H1 (cell line): ENCODE data around the gene ERGIC2. TPM values are rescaled to one million over a fixed set of nuclear protein-coding genes. Genes with fewer than 3 reads are reported as not detected.
A peak's percentile ranks its signal among the peaks of the same experiment; 100 is the strongest.

Source experiments
- CTCF ChIA-PET: fragments of 300-600 bp; sonication (Branson Sonifier 250); formaldehyde crosslinking; loops from one replicate; lab custom pipeline; 2021; ENCODE audit not compliant: partially characterized antibody; lab: Charles Lee
- POLR2A ChIA-PET: fragments of 300-600 bp; sonication (Branson Sonifier 250); formaldehyde crosslinking; loops from one replicate; lab custom pipeline; 2021; ENCODE audit warnings: inconsistent platforms; ENCODE audit not compliant: partially characterized antibody; lab: Charles Lee
- DNase-seq, 2 experiments: peaks; one replicate each; pipeline versions ENCODE4 v3.0.0 to v3.0.0-alpha.2; 2010 to 2022; ENCODE audit warnings: low spot score in 2 of 2, low read depth in 1 of 2, mixed read lengths in 1 of 2
- FAIRE-seq: peaks from 2 replicates; lab custom pipeline; 2011; peaks lifted over from hg19 to GRCh38; lab: Jason Lieb, UNC
- H2AFZ ChIP-seq: 2 replicates; pipeline ENCODE4 v1.8.1; 2012; ENCODE audit warnings: low read length, inconsistent platforms
- H2AK5ac ChIP-seq: 2 replicates; pipeline ENCODE4 v1.6.1; 2013; ENCODE audit warnings: low read depth, low read length
- H2BK120ac ChIP-seq: replicated peaks from 2 replicates; pipeline ENCODE3; 2013; ENCODE audit warnings: low read depth, low read length, inconsistent platforms
- H2BK12ac ChIP-seq: 2 replicates; pipeline ENCODE4 v1.6.1; 2013; ENCODE audit warnings: low read depth, low read length
- H2BK15ac ChIP-seq: 2 replicates; pipeline ENCODE4 v1.6.1; 2013; ENCODE audit warnings: low read length
- H2BK20ac ChIP-seq: 2 replicates; pipeline ENCODE4 v1.6.1; 2013; ENCODE audit warnings: low read length
- H2BK5ac ChIP-seq: 2 replicates; pipeline ENCODE4 v1.6.1; 2013; ENCODE audit warnings: low read depth, low read length
- H3K14ac ChIP-seq: 2 replicates; pipeline ENCODE4 v1.6.1; 2013; ENCODE audit warnings: inconsistent platforms; ENCODE audit not compliant: insufficient read length
- H3K18ac ChIP-seq: 2 replicates; pipeline ENCODE4 v1.6.1; 2013; ENCODE audit warnings: low read length; ENCODE audit errors: extremely low read depth
- H3K23ac ChIP-seq: 2 replicates; pipeline ENCODE4 v1.6.1; 2013; ENCODE audit warnings: inconsistent platforms; ENCODE audit not compliant: insufficient read length
- H3K23me2 ChIP-seq: 2 replicates; pipeline ENCODE4 v1.6.1; 2013; ENCODE audit warnings: low read depth, low read length
- H3K27ac ChIP-seq: 2 replicates; pipeline ENCODE4 v1.6.1; 2011; ENCODE audit warnings: low read depth, low read length, inconsistent platforms
- H3K27me3 ChIP-seq, 4 experiments: replicated peaks in 1 of 4; 1 replicate in 1 of 4; 2 replicates in 3 of 4; pipeline versions ENCODE4 v1.6.1 to v1.8.1; 2011 to 2013; ENCODE audit warnings: low read length in 3 of 4, mild to moderate bottlenecking in 3 of 4, inconsistent platforms in 2 of 4, mixed read lengths in 2 of 4, moderate library complexity in 1 of 4; ENCODE audit not compliant: control insufficient read depth in 3 of 4, insufficient read depth in 3 of 4; ENCODE audit errors: extremely low read depth in 1 of 4
- H3K36me3 ChIP-seq, 4 experiments: 2 replicates each; pipeline versions ENCODE4 v1.6.1 to v1.8.1; 2011 to 2013; ENCODE audit warnings: mild to moderate bottlenecking in 4 of 4, low read length in 3 of 4, moderate library complexity in 2 of 4, control low read depth in 1 of 4, inconsistent platforms in 1 of 4; ENCODE audit not compliant: insufficient read depth in 4 of 4, control insufficient read depth in 2 of 4
- H3K4ac ChIP-seq: replicated peaks from 2 replicates; pipeline ENCODE3; 2013; ENCODE audit warnings: low read length, low read depth, mixed read lengths, inconsistent platforms; ENCODE audit not compliant: insufficient read length
- H3K4me1 ChIP-seq, 4 experiments: replicated peaks in 1 of 4; 1 replicate in 1 of 4; 2 replicates in 3 of 4; pipeline versions ENCODE4 v1.6.1 to v1.8.1; 2011 to 2013; ENCODE audit warnings: low read length in 3 of 4, inconsistent platforms in 2 of 4, mixed read lengths in 1 of 4; ENCODE audit not compliant: insufficient read depth in 4 of 4, control insufficient read depth in 3 of 4
- H3K4me2 ChIP-seq, 2 experiments: 2 replicates each; pipeline versions ENCODE4 v1.6.1 to v1.8.1; 2011 to 2013; ENCODE audit warnings: low read depth in 2 of 2, low read length in 2 of 2, control low read depth in 1 of 2, inconsistent platforms in 1 of 2, mild to moderate bottlenecking in 1 of 2; ENCODE audit not compliant: insufficient read depth in 1 of 2
- H3K4me3 ChIP-seq, 4 experiments: fragments of 200-600, 300-600 bp in 1 of 4; sonication (generic), shearing (Covaris generic), sonication (Bioruptor Twin) in 1 of 4; 2 replicates each; pipeline versions ENCODE4 v1.5.1 to v1.8.1; 2011 to 2016; ENCODE audit warnings: low read length in 4 of 4, low read depth in 3 of 4, control low read depth in 2 of 4, inconsistent platforms in 2 of 4, mild to moderate bottlenecking in 2 of 4, mixed read lengths in 1 of 4, moderate library complexity in 1 of 4; ENCODE audit not compliant: insufficient read depth in 2 of 4; ENCODE audit errors: extremely low read depth in 1 of 4
- H3K56ac ChIP-seq: replicated peaks from 2 replicates; pipeline ENCODE3; 2013; ENCODE audit warnings: low read depth, mild to moderate bottlenecking, mixed read lengths, low read length, inconsistent platforms; ENCODE audit not compliant: insufficient read length
- H3K79me1 ChIP-seq: 2 replicates; pipeline ENCODE4 v1.6.1; 2013; ENCODE audit warnings: low read depth, low read length, control low read depth
- H3K79me2 ChIP-seq, 2 experiments: 2 replicates each; pipeline versions ENCODE4 v1.6.1 to v1.8.1; 2012 to 2013; ENCODE audit warnings: low read length in 2 of 2, mild to moderate bottlenecking in 2 of 2, inconsistent platforms in 1 of 2; ENCODE audit not compliant: insufficient read depth in 2 of 2, control insufficient read depth in 1 of 2
- H3K9ac ChIP-seq, 4 experiments: replicated peaks in 1 of 4; 1 replicate in 1 of 4; 2 replicates in 3 of 4; pipeline versions ENCODE4 v1.6.1 to v1.8.1; 2011 to 2013; ENCODE audit warnings: low read depth in 3 of 4, low read length in 3 of 4, control low read depth in 2 of 4, mild to moderate bottlenecking in 2 of 4, moderate library complexity in 2 of 4, inconsistent platforms in 1 of 4; ENCODE audit errors: extremely low read depth in 1 of 4
- H3K9me3 ChIP-seq, 2 experiments: 2 replicates each; pipeline versions ENCODE4 v1.6.1 to v1.8.1; 2012 to 2013; ENCODE audit warnings: mild to moderate bottlenecking in 2 of 2, moderate library complexity in 2 of 2, control low read depth in 1 of 2, inconsistent platforms in 1 of 2, low read depth in 1 of 2, low read length in 1 of 2, mixed read lengths in 1 of 2; ENCODE audit not compliant: insufficient read depth in 2 of 2
- H4K20me1 ChIP-seq, 2 experiments: replicated peaks in 1 of 2; 2 replicates each; pipeline versions ENCODE3 to v1.8.1; 2011 to 2013; ENCODE audit warnings: inconsistent platforms in 2 of 2, low read length in 2 of 2, mild to moderate bottlenecking in 1 of 2; ENCODE audit not compliant: insufficient read depth in 2 of 2, control insufficient read depth in 1 of 2
- H4K5ac ChIP-seq: 2 replicates; pipeline ENCODE4 v1.6.1; 2013; ENCODE audit warnings: low read length, low read depth, mixed read lengths, inconsistent platforms; ENCODE audit not compliant: insufficient read length
- H4K8ac ChIP-seq: 2 replicates; pipeline ENCODE4 v1.8.0; 2013; ENCODE audit warnings: mild to moderate bottlenecking, moderate library complexity, low read length, inconsistent platforms; ENCODE audit not compliant: insufficient read depth; ENCODE audit errors: extremely low read depth
- H4K91ac ChIP-seq: replicated peaks from 2 replicates; pipeline ENCODE3; 2013; ENCODE audit warnings: low read length, mixed read lengths, inconsistent platforms; ENCODE audit not compliant: insufficient read length
- BACH1 ChIP-seq: IDR thresholded peaks from 2 replicates; pipeline ENCODE4 v1.6.1; 2012; ENCODE audit warnings: low read length, improper control_type of control experiment
- CHD1 ChIP-seq: IDR thresholded peaks from 2 replicates; pipeline ENCODE4 v1.6.1; 2012; ENCODE audit warnings: low read depth, low read length, improper control_type of control experiment
- CREB1 ChIP-seq: IDR thresholded peaks from 2 replicates; pipeline ENCODE4 v1.6.1; 2012; ENCODE audit warnings: inconsistent platforms
- EP300 ChIP-seq, 2 experiments: IDR thresholded peaks; 1 replicate in 1 of 2; 2 replicates in 1 of 2; pipeline ENCODE4 v1.6.1; 2011 to 2012; ENCODE audit warnings: low read depth in 2 of 2, low read length in 2 of 2, mild to moderate bottlenecking in 2 of 2, borderline replicate concordance in 1 of 2, inconsistent platforms in 1 of 2, moderate library complexity in 1 of 2
- KDM5A ChIP-seq: fragments of 200-600 bp; IDR thresholded peaks from 2 replicates; pipeline ENCODE4 v1.7.1; 2012; ENCODE audit warnings: mild to moderate bottlenecking, low read length, inconsistent platforms, mixed read lengths
- SIRT6 ChIP-seq: IDR thresholded peaks from one replicate; pipeline ENCODE4 v1.7.1; 2012; ENCODE audit warnings: low read length, inconsistent platforms
- SP1 ChIP-seq: IDR thresholded peaks from 2 replicates; pipeline ENCODE4 v1.6.1; 2011; ENCODE audit warnings: low read depth, low read length
- TEAD4 ChIP-seq: IDR thresholded peaks from 2 replicates; pipeline ENCODE4 v1.6.1; 2012; ENCODE audit warnings: low read depth, low read length, inconsistent platforms, mixed read lengths
- WGBS, 2 experiments: shearing (Covaris generic) in 1 of 2; methylation state at CpG; one replicate each; pipeline versions ENCODE4 v1.1.6 to v1.1.7; 2013 to 2015; ENCODE audit warnings: low lambda C conversion rate in 2 of 2, mixed read lengths in 2 of 2, inconsistent platforms in 1 of 2, low coverage in 1 of 2, missing lambda C conversion rate in 1 of 2; ENCODE audit not compliant: insufficient replicate concordance in 2 of 2, insufficient coverage in 1 of 2, insufficient read length in 1 of 2; ENCODE audit errors: extremely low coverage in 1 of 2, missing lambda C conversion rate in 1 of 2; 5-methylcytosine and 5-hydroxymethylcytosine counted together
- polyA plus RNA-seq, 7 experiments: library from polyadenylated mRNA; depleted of rRNA in 3 of 7; stranded (reverse) in 5 of 7; unstranded in 2 of 7; fragments of >200 nt in 5 of 7; fragments of 200-250 nt in 2 of 7; gene quantifications; 1 replicate in 5 of 7; 2 replicates in 1 of 7; 4 replicates in 1 of 7; pipeline versions ENCODE4 v1.2.1 to v1.2.3, GENCODE V29; 2011 to 2013; ENCODE audit warnings: missing spikeins in 2 of 7, mixed read lengths in 2 of 7
- total RNA-seq: library from RNA; stranded (reverse); fragmentation: NEBNext Ultra II Directional; extraction: Animal tissue kit (Norgen Biotek cat#: 25700); gene quantifications from 2 replicates; pipeline ENCODE4 v1.2.1, GENCODE V29; 2021

ERGIC2 gene
- total and polyA plus RNA-seq, 2 of the 8 experiments (the other 6 are each of a cell fraction or from before 2014, with no cell fraction given), result 16.5 to 61.8 TPM

GRCh38 chr12:29429999-29430715, 49.2 kb upstream of the ERGIC2 start:
- FAIRE-seq, result no peak
- Histone ChIP-seq H3K4me3 (no peak overlapping the region), H3K4ac (no peak overlapping the region), H4K91ac (no peak overlapping the region), H3K4me2 (no peak overlapping the region), H3K23me2 (no peaks in the 10 kb centered on the region), H2AFZ (peak overlapping the region; percentile 95), H3K27me3 (no peaks in the 10 kb centered on the region), H2BK15ac (no peak overlapping the region), H3K4me1 (peaks cover 0 to 5% (median 0%) of the 10 kb centered on the region in 4 experiments; a peak in 1 of 7 replicates), H2BK120ac (no peak overlapping the region), H3K79me1 (no peaks in the 10 kb centered on the region), H3K56ac (no peak overlapping the region), H3K9ac (no peak overlapping the region), H4K20me1 (no peaks in the 10 kb centered on the region), H3K9me3 (no peaks in the 10 kb centered on the region), H3K36me3 (no peaks in the 10 kb centered on the region), H2AK5ac (no peak overlapping the region), H4K8ac (no peak overlapping the region; the same call in 1 of the 2 replicates), H2BK5ac (no peak overlapping the region), H2BK12ac (no peak overlapping the region), H3K18ac (no peak overlapping the region), H4K5ac (peak overlapping the region; percentile 52), H3K23ac (no peak overlapping the region), H3K14ac (no peak overlapping the region), H2BK20ac (no peak overlapping the region), H3K27ac (no peak overlapping the region), H3K79me2 (no peaks in the 10 kb centered on the region)
- WGBS, 2 experiments, result 92% methylated on average over 3 of the region's 3 CpGs; no CpG with 5 or more reads in 1 of the 2 experiments
- ChIA-PET CTCF (interaction anchor here (0.9 to 1.3 kb wide), 2 partner anchors 10 to 38 kb away, joined by 3 to 5 read pairs; no protein-coding TSS in a partner anchor), POLR2A (no interaction called here)
- no peak for DNase-seq
- TF ChIP-seq CREB1 (0 out of 2 replicates have a peak, but pooled peaks have one; percentile 21), CHD1 (no peak), BACH1 (peak; percentile 8; the same call in 1 of the 2 replicates), KDM5A (no peak), TEAD4 (peak; percentile 82), SIRT6 (no peak), EP300 (IDR thresholded peaks at IDR 0.05; ENCODE audit: borderline replicate concordance in 1 of 2, low read depth in 2 of 2, low read length in 2 of 2) (0 out of 3 replicates have a peak, but pooled peaks of 1 of the 2 experiments have one; percentile 41), SP1 (0 out of 2 replicates have a peak, but pooled peaks have one; percentile 21)
